A549 (cell line): Measurements from ENCODE around the gene LCA5. TPM values are rescaled to one million over a fixed set of nuclear protein-coding genes. Genes with fewer than 3 reads are reported as not detected.
A peak's percentile ranks its signal among the peaks of the same experiment; 100 is the strongest.

Source experiments
- ATAC-seq, 2 experiments: fragments of 200-7000 bp in 1 of 2; fragments of >200 bp in 1 of 2; cut with Nextera tagmentation in 1 of 2; cut with Tn5 transposase in 1 of 2; 3 replicates each; pipeline versions ENCODE4 v1.8.0 to v1.9.1; 2018 to 2020; ENCODE audit warnings: mild to moderate bottlenecking in 1 of 2, moderate library complexity in 1 of 2
- CTCF ChIA-PET: fragments of 300-600 bp; sonication (Branson Sonifier 250); formaldehyde crosslinking; extraction: SDS; loops from one replicate; lab custom pipeline; 2021; ENCODE audit warnings: antibody characterized with exemption, inconsistent platforms; lab: Yijun Ruan, JAX
- POLR2A ChIA-PET: fragments of 350-600 bp; formaldehyde crosslinking; extraction: SDS; loops from one replicate; lab custom pipeline; 2021; ENCODE audit warnings: antibody characterized with exemption, inconsistent platforms; lab: Yijun Ruan, JAX
- DNase-seq, 2 experiments: peaks; one replicate each; pipeline versions ENCODE4 v3.0.0 to v3.0.0-alpha.2; 2011 to 2016; ENCODE audit warnings: low read depth in 1 of 2, low spot score in 1 of 2
- FAIRE-seq: peaks from 2 replicates; lab custom pipeline; 2011; peaks lifted over from hg19 to GRCh38; lab: Jason Lieb, UNC
- H3K27ac ChIP-seq, 2 experiments: fragments of >200 bp; sonication (Bioruptor Twin); formaldehyde crosslinking; 3 replicates each; pipeline ENCODE4 v1.5.1; 2016 to 2017
- H3K4me1 ChIP-seq: fragments of >200 bp; sonication (Bioruptor Twin); formaldehyde crosslinking; 3 replicates; pipeline ENCODE4 v1.6.1; 2016
- H3K4me2 ChIP-seq: fragments of >200 bp; sonication (Bioruptor Twin); formaldehyde crosslinking; 3 replicates; pipeline ENCODE4 v1.6.1; 2016
- H3K4me3 ChIP-seq: fragments of >200 bp; sonication (Bioruptor Twin); formaldehyde crosslinking; 3 replicates; pipeline ENCODE4 v1.5.1; 2016
- H3K9me3 ChIP-seq: fragments of >200 bp; sonication (Bioruptor Twin); formaldehyde crosslinking; 3 replicates; pipeline ENCODE4 v1.6.1; 2016
- CEBPB ChIP-seq, 2 experiments: fragments of >200 bp in 1 of 2; sonication (Bioruptor Twin) in 1 of 2; formaldehyde crosslinking in 1 of 2; IDR thresholded peaks; 2 replicates each; pipeline ENCODE4 v1.6.1; 2012 to 2016
- CHD2 ChIP-seq: fragments of 150-350 bp; IDR thresholded peaks from 2 replicates; pipeline ENCODE4 v1.6.1; 2014; ENCODE audit warnings: low read length; ENCODE audit not compliant: partially characterized antibody
- EHMT2 ChIP-seq: fragments of 200-600 bp; sonication (generic); IDR thresholded peaks from 2 replicates; pipeline ENCODE4 v1.6.1; 2016; ENCODE audit warnings: antibody characterized with exemption, low read depth, mild to moderate bottlenecking, moderate library complexity
- EP300 ChIP-seq, 2 experiments: fragments of >200 bp; sonication (Bioruptor Twin); formaldehyde crosslinking; IDR thresholded peaks; 2 replicates in 1 of 2; 3 replicates in 1 of 2; pipeline ENCODE4 v1.6.1; 2016 to 2017
- ESRRA ChIP-seq: fragments of 150-350 bp; IDR thresholded peaks from 2 replicates; pipeline ENCODE4 v1.6.1; 2014; ENCODE audit warnings: mild to moderate bottlenecking, low read length, borderline replicate concordance
- FOSB ChIP-seq: fragments of 250-450 bp; sonication (Bioruptor Pico); IDR thresholded peaks from 2 replicates; pipeline ENCODE4 v1.5.0; 2020; ENCODE audit warnings: mild to moderate bottlenecking, moderate library complexity
- HDAC2 ChIP-seq: fragments of 200-600 bp; sonication (generic); IDR thresholded peaks from 2 replicates; pipeline ENCODE4 v1.6.1; 2016
- HES2 ChIP-seq: fragments of >200 bp; sonication (Bioruptor Twin); formaldehyde crosslinking; IDR thresholded peaks from 2 replicates; pipeline ENCODE4 v1.6.1; 2016
- HEYL ChIP-seq: fragments of 250-450 bp; sonication (Bioruptor Pico); IDR thresholded peaks from 2 replicates; pipeline ENCODE4 v1.8.0; 2021; ENCODE audit warnings: mild to moderate bottlenecking, moderate library complexity
- JUN ChIP-seq, 2 experiments: fragments of >200 bp; sonication (Bioruptor Twin); formaldehyde crosslinking; IDR thresholded peaks; 2 replicates in 1 of 2; 3 replicates in 1 of 2; pipeline ENCODE4 v1.6.1; 2016 to 2017
- JUNB ChIP-seq: fragments of >200 bp; sonication (Bioruptor Twin); formaldehyde crosslinking; IDR thresholded peaks from 2 replicates; pipeline ENCODE4 v1.6.1; 2016
- NFE2L2 ChIP-seq: fragments of 150-350 bp; conservative IDR thresholded peaks from 2 replicates; pipeline ENCODE4 v1.6.1; 2014; ENCODE audit warnings: low read length
- POLR2A ChIP-seq: IDR thresholded peaks from 2 replicates; pipeline ENCODE4 v1.6.1; 2012; ENCODE audit warnings: mild to moderate bottlenecking, low read length
- RAD21 ChIP-seq, 2 experiments: fragments of >200 bp in 1 of 2; sonication (Bioruptor Twin) in 1 of 2; formaldehyde crosslinking in 1 of 2; IDR thresholded peaks in 1 of 2; conservative IDR thresholded peaks in 1 of 2; 2 replicates in 1 of 2; 3 replicates in 1 of 2; pipeline ENCODE4 v1.6.1; 2012 to 2018; ENCODE audit warnings: inconsistent platforms in 1 of 2
- RARB ChIP-seq: fragments of 250-450 bp; sonication (Bioruptor Pico); IDR thresholded peaks from 2 replicates; pipeline ENCODE4 v1.8.0; 2021; ENCODE audit warnings: mild to moderate bottlenecking, moderate library complexity
- RCOR1 ChIP-seq: fragments of 150-350 bp; IDR thresholded peaks from 2 replicates; pipeline ENCODE4 v1.6.1; 2014; ENCODE audit warnings: antibody characterized with exemption, low read length, low read depth
- RNF2 ChIP-seq: fragments of 200-600 bp; sonication (generic); IDR thresholded peaks from 2 replicates; pipeline ENCODE4 v1.6.1; 2016; ENCODE audit warnings: low read depth, mild to moderate bottlenecking, antibody characterized with exemption, moderate library complexity, borderline replicate concordance
- SMC3 ChIP-seq: fragments of >200 bp; sonication (Bioruptor Twin); formaldehyde crosslinking; IDR thresholded peaks from 3 replicates; pipeline ENCODE4 v1.6.1; 2018; ENCODE audit warnings: inconsistent platforms
- USF2 ChIP-seq: fragments of 450-650 bp; IDR thresholded peaks from 2 replicates; pipeline ENCODE4 v1.6.1; 2014; ENCODE audit warnings: antibody characterized with exemption
- ZC3H11A ChIP-seq: fragments of 450-650 bp; IDR thresholded peaks from 2 replicates; pipeline ENCODE4 v1.6.1; 2014; ENCODE audit warnings: antibody characterized with exemption, mild to moderate bottlenecking
- ZFP36 ChIP-seq: fragments of 450-650 bp; IDR thresholded peaks from 2 replicates; pipeline ENCODE4 v1.6.1; 2014; ENCODE audit warnings: borderline replicate concordance; ENCODE audit not compliant: partially characterized antibody
- ZNF302 ChIP-seq: fragments of 250-450 bp; sonication (Bioruptor Pico); IDR thresholded peaks from 2 replicates; pipeline ENCODE4 v1.9.0; 2021; ENCODE audit warnings: inconsistent platforms, mild to moderate bottlenecking, moderate library complexity
- ZSCAN20 ChIP-seq: fragments of 250-450 bp; sonication (Bioruptor Pico); IDR thresholded peaks from 2 replicates; pipeline ENCODE4 v1.8.0; 2022; ENCODE audit warnings: mild to moderate bottlenecking, moderate library complexity
- WGBS: methylation state at CpG from one replicate; pipeline ENCODE4 v1.1.6; 2017; ENCODE audit errors: missing lambda C conversion rate; 5-methylcytosine and 5-hydroxymethylcytosine counted together
- polyA plus RNA-seq, 4 experiments: library from polyadenylated mRNA; depleted of rRNA in 3 of 4; stranded (reverse); fragments of >200 nt; fragmentation: RNase III in 1 of 4; extraction: RNeasy Plus Mini Kit Qiagen cat#74134 plus additional on column Dnase treatment in 1 of 4; gene quantifications; 2 replicates in 3 of 4; 3 replicates in 1 of 4; pipeline ENCODE4 v1.2.3, GENCODE V29; 2011 to 2017
- TF ChIP-seq, protein P1 (sequence below): fragments of >200 bp; sonication (Bioruptor Twin); formaldehyde crosslinking; IDR thresholded peaks from 3 replicates; pipeline ENCODE4 v1.5.1; 2016

Gene LCA5
- polyA plus RNA-seq, 2 of the 4 experiments (the other 2 are of a cell fraction), result 1.2 to 3.0 TPM

- peaks cover 16% of the 10 kb centered on the region for H3K4me1 ChIP-seq
- FAIRE-seq (peak; percentile 54), DNase-seq (peak; percentile 7 to 38), ATAC-seq (peak; percentile 62 to 73; a peak in 4 of 6 replicates)
- WGBS, result 22% methylated on average over 3 of the region's 3 CpGs
- ChIA-PET POLR2A (no interaction called here), CTCF (interaction anchor here (0.6 to 2.1 kb wide), 16 partner anchors 12 to 244 kb away, joined by 3 to 14 read pairs (median 3); partner anchors contain the start of genes LCA5 and SH3BGRL2)
- no peak for TF ChIP-seq ZC3H11A
- peak; percentile 81 for TF ChIP-seq SMC3
- no peak for TF ChIP-seq EP300 (IDR thresholded peaks at IDR 0.05)
- TF ChIP-seq RNF2, result no peak
- TF ChIP-seq, protein P1, sequence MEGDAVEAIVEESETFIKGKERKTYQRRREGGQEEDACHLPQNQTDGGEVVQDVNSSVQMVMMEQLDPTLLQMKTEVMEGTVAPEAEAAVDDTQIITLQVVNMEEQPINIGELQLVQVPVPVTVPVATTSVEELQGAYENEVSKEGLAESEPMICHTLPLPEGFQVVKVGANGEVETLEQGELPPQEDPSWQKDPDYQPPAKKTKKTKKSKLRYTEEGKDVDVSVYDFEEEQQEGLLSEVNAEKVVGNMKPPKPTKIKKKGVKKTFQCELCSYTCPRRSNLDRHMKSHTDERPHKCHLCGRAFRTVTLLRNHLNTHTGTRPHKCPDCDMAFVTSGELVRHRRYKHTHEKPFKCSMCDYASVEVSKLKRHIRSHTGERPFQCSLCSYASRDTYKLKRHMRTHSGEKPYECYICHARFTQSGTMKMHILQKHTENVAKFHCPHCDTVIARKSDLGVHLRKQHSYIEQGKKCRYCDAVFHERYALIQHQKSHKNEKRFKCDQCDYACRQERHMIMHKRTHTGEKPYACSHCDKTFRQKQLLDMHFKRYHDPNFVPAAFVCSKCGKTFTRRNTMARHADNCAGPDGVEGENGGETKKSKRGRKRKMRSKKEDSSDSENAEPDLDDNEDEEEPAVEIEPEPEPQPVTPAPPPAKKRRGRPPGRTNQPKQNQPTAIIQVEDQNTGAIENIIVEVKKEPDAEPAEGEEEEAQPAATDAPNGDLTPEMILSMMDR, result peak; percentile 79
- TF ChIP-seq HDAC2, result no peak
- no peak for TF ChIP-seq CEBPB (IDR thresholded peaks at IDR 0.05)
- TF ChIP-seq RAD21 (conservative IDR thresholded peaks at IDR 0.05 in 1 of 2, IDR thresholded peaks at IDR 0.05 in 1 of 2), result peak; percentile 80
- no peak for TF ChIP-seq ZSCAN20 (CRISPR knock-in tag)
- no peak for TF ChIP-seq RCOR1
- H3K4me3 ChIP-seq, result peak overlapping the region; percentile 32; the same call in 1 of the 3 replicates
- no peak overlapping the region for H3K27ac ChIP-seq
- no peaks in the 10 kb centered on the region for H3K9me3 ChIP-seq
- H3K4me2 ChIP-seq, result peak overlapping the region; percentile 64
Observed at GRCh38 chr6:79570129-79571029, 33.1 kb upstream of the LCA5 start.

DNA sequence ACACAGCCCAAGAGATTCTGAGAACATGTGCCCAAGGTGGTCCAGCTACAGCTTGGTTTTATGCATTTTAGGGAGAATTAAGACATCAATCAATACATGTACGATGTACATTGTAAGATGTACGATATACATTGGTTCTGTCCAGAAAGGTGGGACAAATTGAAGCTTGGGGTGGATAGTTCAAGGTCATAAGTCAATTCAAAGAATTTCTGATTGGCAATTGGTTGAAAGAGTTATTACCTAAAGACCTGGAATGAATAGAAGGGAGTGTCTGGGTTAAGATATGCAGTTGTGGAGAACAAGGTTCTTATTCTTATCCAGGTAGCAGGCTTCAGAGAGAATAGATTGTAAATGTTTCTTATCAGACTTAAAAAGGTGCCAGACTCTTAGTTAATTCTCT, 31.8 kb upstream of the LCA5 start:
- DNase-seq, result no peak
- Histone ChIP-seq H3K4me2 (no peak overlapping the region), H3K27ac (no peak overlapping the region), H3K4me1 (peaks cover 8% of the 10 kb centered on the region), H3K9me3 (no peaks in the 10 kb centered on the region), H3K4me3 (no peak overlapping the region)
- no peak for FAIRE-seq
- WGBS, result 77% methylated on average over 2 of the region's 2 CpGs
- CTCF ChIA-PET, result no interaction called here
- POLR2A ChIA-PET, result no interaction called here
- TF ChIP-seq JUN (IDR thresholded peaks at IDR 0.05) (no peak), RARB (CRISPR knock-in tag) (no peak), SMC3 (no peak), HES2 (no peak), POLR2A (no peak), FOSB (CRISPR knock-in tag) (no peak), ZNF302 (CRISPR knock-in tag) (no peak), EHMT2 (no peak), ESRRA (no peak), RCOR1 (no peak), JUNB (no peak)
- no peak for ATAC-seq

- WGBS, result 83% methylated on average over 2 of the region's 2 CpGs
- CTCF ChIA-PET, result interaction anchor here (0.6 kb wide), 2 partner anchors 315 to 894 kb away, joined by 3 read pairs; no protein-coding TSS in a partner anchor
- DNase-seq, result no peak
- no peak for FAIRE-seq
- no peak for ATAC-seq
- Histone ChIP-seq H3K4me1 (no peaks in the 10 kb centered on the region), H3K27ac (no peak overlapping the region), H3K9me3 (no peaks in the 10 kb centered on the region), H3K4me2 (no peak overlapping the region), H3K4me3 (no peak overlapping the region)
- TF ChIP-seq HES2, result no peak
- no peak for TF ChIP-seq HDAC2
- TF ChIP-seq RAD21 (conservative IDR thresholded peaks at IDR 0.05 in 1 of 2, IDR thresholded peaks at IDR 0.05 in 1 of 2), result no peak
- TF ChIP-seq USF2, result no peak
- TF ChIP-seq NFE2L2, result no peak
- TF ChIP-seq CHD2, result no peak
- TF ChIP-seq RCOR1, result no peak
- TF ChIP-seq HEYL (CRISPR knock-in tag), result no peak
- TF ChIP-seq FOSB (CRISPR knock-in tag), result no peak
- TF ChIP-seq ZFP36, result no peak
- TF ChIP-seq CEBPB (IDR thresholded peaks at IDR 0.05), result no peak
- TF ChIP-seq JUN (IDR thresholded peaks at IDR 0.05), result no peak
- POLR2A ChIA-PET, result no interaction called here
Observed at GRCh38 chr6:79564636-79565035, 27.4 kb upstream of the LCA5 start.
